GM21737 (cell line): ENCODE measurements around the gene CGB1.

ENCODE experiments used
- ATAC-seq: cut with Tn5 transposase; IDR thresholded peaks from one replicate; pipeline ENCODE4 v1.9.1; 2021; ENCODE audit warnings: mild to moderate bottlenecking, moderate library complexity; ENCODE audit not compliant: unreplicated experiment

CGB1 gene

DNA sequence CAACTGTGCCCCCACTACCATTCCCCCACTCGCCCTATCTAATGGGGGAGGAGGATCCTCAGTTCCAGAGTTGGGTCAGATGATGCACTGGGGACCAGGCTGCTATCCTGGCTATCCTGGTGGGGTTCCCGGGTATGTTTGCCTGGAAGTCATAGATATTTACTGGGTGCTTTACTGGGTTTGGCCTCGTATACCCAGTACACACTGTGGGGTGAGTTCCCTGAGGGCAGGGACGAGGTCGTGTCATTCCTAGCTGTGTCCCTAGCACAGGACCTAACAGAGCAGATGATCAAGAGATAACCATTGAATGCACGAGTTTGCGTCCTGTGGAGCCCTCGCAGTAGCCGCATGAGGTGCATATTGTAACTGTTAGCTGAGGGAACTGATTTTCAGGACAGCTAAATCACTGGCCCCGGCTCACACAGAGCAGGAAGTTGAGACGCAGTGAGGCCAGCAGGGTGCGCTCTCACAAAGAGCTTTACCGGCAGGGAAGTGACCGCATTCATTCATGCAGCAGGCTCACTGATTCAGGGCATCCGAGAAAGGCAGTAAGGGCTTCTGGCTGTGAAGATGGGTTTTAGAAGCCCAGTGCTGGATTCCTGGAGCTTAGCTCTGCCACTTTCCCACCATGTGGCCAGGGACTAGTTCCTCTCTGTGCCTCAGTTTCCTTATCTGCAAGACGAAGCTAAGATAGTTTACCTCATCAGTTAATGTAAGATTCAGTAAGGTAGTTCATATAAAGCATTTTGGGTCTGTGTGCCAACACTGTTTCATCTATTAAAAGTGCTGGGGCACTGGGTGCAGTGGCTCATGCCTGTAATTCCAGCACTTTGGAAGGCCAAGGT lies 37.0 kb downstream of the CGB1 start:
- ATAC-seq, result no peak

DNA sequence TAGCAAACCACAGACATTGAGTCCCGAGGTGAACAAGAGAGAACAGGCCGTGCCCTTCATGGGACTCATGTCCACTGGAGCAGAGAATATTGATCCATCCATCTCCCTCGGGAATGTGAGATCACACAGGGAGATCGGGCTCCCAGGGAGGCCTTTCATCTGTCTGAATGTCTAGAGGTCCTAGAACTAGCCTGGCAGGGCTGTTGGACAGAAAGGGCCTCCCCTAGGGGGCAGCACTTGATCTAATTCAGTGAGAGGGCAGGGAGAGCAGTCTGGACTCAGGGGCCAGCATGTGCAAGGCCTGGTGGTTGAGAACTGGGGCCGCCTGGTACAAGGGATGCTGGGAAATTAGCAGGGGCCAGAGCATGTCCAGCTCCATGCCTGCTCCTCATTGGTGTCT lies 38.7 kb downstream of the CGB1 start:
- no peak for ATAC-seq

- no peak for ATAC-seq
Observed at GRCh38 chr19:48994035-48994386, 42.7 kb downstream of the CGB1 start.

- ATAC-seq, result peak; percentile 81
Observed at GRCh38 chr19:48993175-48994034, 43.3 kb downstream of the CGB1 start, which contains the start of the genes GYS1 and RUVBL2. GYS1 (minus strand) TSS chr19:48993309; CDS start chr19:48993112, 197 bp downstream. RUVBL2 (plus strand) TSS chr19:48993887; CDS start chr19:48993912, 25 bp downstream.

DNA sequence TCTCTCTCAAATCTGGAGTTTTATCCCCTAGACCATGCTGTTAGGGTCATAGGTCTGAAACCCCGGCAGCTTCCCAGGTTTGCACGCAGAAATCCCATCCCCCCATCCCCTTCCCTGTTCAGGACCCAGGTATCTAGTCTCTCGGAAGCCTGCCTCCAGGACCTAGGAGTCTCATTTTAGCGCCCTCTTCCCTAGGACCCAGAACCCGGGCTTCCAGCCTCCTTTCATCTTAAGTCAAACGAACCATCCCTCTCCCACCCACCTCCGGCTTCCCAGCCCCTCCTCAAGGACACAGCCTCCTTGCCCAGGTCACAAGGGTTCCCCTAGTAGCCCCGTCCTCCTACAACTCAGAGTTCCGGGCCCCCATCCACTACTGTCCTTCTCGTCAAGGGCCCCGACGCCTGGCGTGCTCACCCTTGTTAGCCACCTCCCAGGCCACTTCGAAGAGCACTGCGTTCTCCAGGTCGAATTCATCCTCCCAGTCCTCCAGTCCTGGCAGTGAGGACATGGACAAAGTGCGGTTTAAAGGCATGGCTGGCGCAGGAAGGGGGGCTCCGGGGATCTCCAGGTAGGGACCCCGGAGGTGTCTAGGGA lies 44.0 kb downstream of the CGB1 start:
- peak; percentile 9 for ATAC-seq

DNA sequence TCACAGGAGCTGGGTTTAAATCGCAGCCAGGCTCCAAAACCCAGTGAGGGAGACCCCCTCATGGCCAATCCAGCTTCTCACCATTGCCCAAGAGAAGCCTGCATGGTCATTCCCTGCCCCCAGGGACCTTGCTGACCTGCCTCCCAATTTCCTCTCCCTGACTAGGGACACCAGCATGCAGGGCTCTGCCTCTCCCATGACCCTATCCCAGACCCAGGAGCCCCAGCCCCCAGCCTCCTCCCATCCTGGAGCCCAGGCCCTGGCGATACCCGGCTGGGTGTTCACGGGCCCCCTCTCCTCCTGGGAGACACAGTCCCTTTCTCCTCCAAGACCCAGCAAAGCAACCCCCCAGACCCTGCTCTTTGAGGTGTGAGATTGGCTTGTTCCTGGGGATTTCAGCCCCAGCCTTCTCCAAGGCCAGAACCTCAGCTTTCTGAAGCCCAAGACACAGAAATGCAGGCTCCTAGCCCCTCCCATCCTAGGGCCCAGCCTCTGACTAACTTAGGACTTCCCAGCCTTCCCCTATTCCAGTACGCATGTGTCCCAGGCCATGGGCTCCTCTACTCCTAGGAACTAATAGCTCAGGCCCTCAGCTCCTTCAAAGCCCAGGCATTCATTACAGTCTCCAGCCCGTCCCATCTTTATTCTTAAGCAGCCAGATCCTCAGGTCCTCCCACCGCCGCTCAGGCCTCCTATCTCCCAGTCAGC lies 44.7 kb downstream of the CGB1 start:
- ATAC-seq, result no peak

DNA sequence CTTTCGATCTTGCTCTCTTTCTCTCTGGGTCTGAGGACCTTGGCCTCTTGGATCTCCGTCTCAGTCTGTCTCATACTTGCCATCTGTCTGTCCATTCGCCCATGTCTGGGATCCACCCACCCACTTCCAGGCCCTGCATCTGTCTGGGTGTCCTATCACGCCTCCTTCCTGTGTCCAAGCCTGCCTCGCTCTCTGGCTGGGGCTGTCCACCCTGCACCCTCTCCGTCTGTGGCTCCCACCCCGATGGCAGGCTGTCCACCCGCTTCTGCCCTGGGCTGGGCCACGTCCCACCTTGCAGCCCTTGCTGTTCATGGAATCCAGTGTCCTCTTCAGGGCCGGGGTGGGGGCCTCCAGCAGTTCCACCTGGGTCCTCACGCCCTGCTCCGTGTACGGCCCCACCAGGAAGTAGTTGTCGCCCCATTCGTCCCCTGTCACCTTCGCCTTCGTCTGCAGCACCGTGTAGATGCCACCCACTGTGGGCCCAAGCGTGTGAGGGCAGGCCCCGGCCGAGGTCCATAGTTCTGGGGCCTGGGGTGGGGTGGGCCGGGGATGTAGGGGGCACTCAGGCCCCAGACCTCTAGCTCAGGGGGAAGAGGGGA lies 45.6 kb downstream of the CGB1 start:
- no peak for ATAC-seq

DNA sequence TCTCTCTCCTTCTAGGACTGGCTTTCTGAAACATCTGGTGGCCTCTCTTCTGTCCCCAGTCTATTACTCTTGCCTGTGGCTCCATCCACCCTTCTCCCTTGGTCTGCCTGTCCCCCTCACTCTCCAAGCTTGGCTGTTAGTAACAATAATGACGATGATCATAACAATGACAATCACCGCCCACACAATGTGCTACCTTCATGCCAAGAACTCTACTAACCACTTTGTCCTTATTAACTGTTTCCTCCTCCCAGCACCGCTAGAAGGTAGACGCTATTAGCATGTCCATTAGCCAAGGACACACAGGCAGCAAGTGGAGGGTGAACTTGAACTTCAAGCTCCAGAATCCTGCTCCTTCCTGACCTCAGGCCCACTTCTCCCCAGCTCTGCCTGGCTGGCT lies 46.3 kb downstream of the CGB1 start:
- no peak for ATAC-seq

- ATAC-seq, result no peak
Observed at GRCh38 chr19:48989701-48990291, 46.9 kb downstream of the CGB1 start.

DNA sequence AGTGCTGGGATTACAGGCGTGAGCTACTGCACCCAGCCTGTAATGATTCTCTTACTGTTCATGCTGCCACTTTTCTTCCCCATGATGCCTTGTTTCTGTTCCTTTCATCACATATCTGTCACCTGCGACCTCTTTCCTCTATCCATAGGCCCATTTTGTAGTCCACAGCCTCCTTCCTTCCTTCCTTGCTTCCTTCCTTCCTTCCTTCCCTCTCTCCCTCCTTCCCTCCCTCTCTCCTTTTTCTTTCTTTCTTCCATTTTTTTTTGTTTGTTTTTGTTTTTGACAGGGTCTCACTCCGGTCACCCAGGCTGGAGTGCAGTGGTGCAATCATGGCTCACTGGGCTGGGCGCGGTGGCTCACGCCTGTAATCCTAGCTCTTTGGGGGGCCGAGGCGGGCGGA lies 47.8 kb downstream of the CGB1 start:
- no peak for ATAC-seq

GRCh38 chr19:48988286-48988685 lies 48.4 kb downstream of the CGB1 start:
- ATAC-seq, result no peak

DNA sequence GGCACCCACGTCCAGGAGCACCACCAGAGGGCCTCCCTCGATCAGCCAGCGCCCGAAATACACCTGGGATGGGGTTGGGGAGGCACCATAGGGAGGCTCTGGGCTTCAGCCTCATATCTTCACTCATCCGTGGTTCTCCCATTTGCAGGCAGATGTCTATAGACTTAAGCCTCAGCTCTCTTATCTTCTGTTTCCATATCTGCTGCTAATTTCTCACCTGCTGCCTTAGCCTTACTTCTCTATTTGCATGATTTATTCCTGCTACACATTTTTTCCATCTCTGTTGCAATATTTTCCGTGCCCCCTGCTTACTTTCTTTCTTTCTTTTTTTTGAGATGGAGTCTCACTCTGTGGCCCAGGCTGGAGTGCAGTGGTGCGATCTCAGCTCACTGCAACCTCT lies 49.4 kb downstream of the CGB1 start:
- no peak for ATAC-seq

DNA sequence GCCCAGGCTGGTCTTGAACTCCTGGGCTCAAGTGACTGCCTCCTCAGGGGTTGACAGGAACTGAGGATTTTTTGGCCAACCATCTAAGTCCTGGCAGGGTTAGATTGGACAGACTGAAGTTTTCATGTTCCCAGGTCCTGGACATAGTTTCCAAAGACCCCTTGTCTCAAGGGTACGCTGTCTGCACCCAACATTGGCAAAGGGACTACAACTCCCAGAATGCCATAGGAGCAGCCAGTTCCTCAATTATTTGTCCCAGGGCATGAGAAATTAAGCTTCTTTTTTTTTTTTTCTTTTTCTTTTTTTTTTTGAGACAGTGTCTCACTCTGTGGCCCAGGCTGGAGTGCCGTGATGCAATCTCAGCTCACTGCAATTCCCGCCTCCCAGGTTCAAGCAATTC lies 50.5 kb downstream of the CGB1 start:
- ATAC-seq, result no peak

GRCh38 chr19:48985711-48986110 lies 51.0 kb downstream of the CGB1 start:
- no peak for ATAC-seq
